ENCODE data around the gene HIVEP3. TPM values are rescaled to one million over a fixed set of nuclear protein-coding genes. Genes with fewer than 3 reads are reported as not detected.

HIVEP3 gene
- total and polyA plus RNA-seq, 11 donors: 3.2 to 11.9 (median 5.0) TPM

DNA sequence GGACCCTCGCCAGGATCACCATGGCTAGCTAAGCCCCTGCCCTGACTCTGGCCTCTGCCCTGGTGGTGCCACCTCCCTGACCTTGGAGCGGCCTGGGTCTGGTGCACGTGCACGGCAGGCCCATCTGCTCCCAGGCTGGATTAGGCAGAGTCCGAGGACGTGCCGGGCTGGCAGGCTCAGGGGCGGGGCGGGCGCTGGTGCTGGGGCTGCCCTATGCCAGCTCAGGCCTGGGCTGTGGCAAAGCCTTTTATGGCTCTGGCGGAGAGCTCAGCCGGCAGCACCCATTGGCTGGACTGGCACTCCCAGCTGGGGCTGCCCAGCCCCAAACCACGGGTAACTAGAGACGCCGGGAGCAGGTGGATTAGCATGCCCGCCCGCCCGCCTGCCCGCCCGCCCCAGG, 417.1 kb downstream of the HIVEP3 start:
- peak in 3 of 4 donors; percentile 2 to 16 (median 5) for ATAC-seq
- WGBS, 4 donors: 90 to 100% (median 93%) methylated on average over 2 to 20 of the region's 20 CpGs
- H3K4me3 ChIP-seq: no peak overlapping the region
- peaks cover 2 to 72% (median 32%) of the 10 kb centered on the region in 12 donors for H3K4me1 ChIP-seq
- no peaks in the 10 kb centered on the region for H3K9me3 ChIP-seq
- TF ChIP-seq POLR2A (IDR thresholded peaks at IDR 0.05): no peak
- TF ChIP-seq, protein P1, sequence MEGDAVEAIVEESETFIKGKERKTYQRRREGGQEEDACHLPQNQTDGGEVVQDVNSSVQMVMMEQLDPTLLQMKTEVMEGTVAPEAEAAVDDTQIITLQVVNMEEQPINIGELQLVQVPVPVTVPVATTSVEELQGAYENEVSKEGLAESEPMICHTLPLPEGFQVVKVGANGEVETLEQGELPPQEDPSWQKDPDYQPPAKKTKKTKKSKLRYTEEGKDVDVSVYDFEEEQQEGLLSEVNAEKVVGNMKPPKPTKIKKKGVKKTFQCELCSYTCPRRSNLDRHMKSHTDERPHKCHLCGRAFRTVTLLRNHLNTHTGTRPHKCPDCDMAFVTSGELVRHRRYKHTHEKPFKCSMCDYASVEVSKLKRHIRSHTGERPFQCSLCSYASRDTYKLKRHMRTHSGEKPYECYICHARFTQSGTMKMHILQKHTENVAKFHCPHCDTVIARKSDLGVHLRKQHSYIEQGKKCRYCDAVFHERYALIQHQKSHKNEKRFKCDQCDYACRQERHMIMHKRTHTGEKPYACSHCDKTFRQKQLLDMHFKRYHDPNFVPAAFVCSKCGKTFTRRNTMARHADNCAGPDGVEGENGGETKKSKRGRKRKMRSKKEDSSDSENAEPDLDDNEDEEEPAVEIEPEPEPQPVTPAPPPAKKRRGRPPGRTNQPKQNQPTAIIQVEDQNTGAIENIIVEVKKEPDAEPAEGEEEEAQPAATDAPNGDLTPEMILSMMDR (IDR thresholded peaks at IDR 0.05): no peak
- peak in 2 of 5 donors; percentile 53 to 63 for DNase-seq
- H3K27me3 ChIP-seq: no peaks in the 10 kb centered on the region
- intact Hi-C loops (cut with DNase I): no loop called here
- no peaks in the 10 kb centered on the region for H3K36me3 ChIP-seq
- H3K27ac ChIP-seq: peak overlapping the region in 4 of 12 donors; percentile 59 to 96 (median 82)

DNA sequence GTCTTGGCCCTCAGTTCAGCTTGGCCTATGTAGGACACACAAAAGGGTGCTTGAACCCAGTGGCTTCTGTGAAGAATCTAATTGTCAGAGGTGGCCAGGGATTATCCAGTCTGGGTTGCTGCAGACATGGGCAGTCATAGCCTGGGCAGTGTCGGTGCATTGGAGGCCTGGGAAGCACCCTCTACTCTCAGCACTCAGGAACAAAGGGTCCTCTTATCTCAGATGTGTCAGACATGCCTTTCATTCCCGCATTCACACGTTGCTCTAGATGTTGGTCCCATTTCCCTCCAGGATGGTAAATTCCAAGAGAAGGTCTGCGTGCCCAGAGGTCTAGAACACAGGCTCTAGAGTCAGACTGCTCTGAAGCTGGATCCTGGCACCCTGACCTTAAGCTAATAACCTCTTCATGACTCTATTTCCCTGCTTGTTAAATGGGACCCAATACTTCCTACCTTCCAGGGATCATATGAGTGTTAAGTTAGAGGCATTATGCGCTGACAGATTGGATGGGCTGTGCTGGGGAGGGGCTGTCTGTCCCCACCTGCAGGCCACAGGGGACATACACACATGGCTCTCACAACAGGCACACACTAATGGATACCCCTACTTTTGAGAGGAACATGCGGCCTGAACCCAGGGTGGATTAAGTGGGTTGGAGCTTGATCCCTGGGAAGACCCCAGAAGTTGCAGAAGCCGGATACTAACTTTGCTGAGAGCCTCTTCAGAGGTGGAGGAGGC, 417.8 kb downstream of the HIVEP3 start:
- H3K36me3 ChIP-seq: no peaks in the 10 kb centered on the region
- peaks cover 4 to 78% (median 36%) of the 10 kb centered on the region in 12 donors for H3K4me1 ChIP-seq
- H3K9me3 ChIP-seq: no peaks in the 10 kb centered on the region
- intact Hi-C loops (cut with DNase I): no loop called here
- TF ChIP-seq, protein P1 (IDR thresholded peaks at IDR 0.05): no peak
- TF ChIP-seq POLR2A (IDR thresholded peaks at IDR 0.05): no peak
- peaks cover 0 to 4% (median 0%) of the 10 kb centered on the region in 9 donors for H3K27me3 ChIP-seq
- WGBS, 4 donors: 75 to 88% (median 81%) methylated on average over 7 of the region's 7 CpGs
- DNase-seq: no peak
- H3K4me3 ChIP-seq: no peak overlapping the region
- peak overlapping the region in 9 of 12 donors; percentile 8 to 96 (median 59) for H3K27ac ChIP-seq
- no peak for ATAC-seq

GRCh38 chr1:41500378-41500777, 418.3 kb downstream of the HIVEP3 start:
- TF ChIP-seq, protein P1 (IDR thresholded peaks at IDR 0.05): no peak
- no peak for TF ChIP-seq POLR2A (IDR thresholded peaks at IDR 0.05)

GRCh38 chr1:41499591-41499990, 419.1 kb downstream of the HIVEP3 start:
- peaks cover 4 to 87% (median 40%) of the 10 kb centered on the region in 12 donors for H3K4me1 ChIP-seq
- intact Hi-C loops (cut with DNase I): loop anchor here in 1 of 10 donors (5.0 kb wide), 1 partner anchor 67 kb away; no protein-coding TSS in a partner anchor

More at GRCh38 chr1:41500378-41500777, 418.3 kb downstream of the HIVEP3 start:
- Histone ChIP-seq H3K27ac (peak overlapping the region in 10 of 12 donors; percentile 8 to 96 (median 60)), H3K27me3 (peaks cover 0 to 10% (median 0%) of the 10 kb centered on the region in 9 donors), H3K9me3 (no peaks in the 10 kb centered on the region), H3K36me3 (no peaks in the 10 kb centered on the region), H3K4me1 (peaks cover 4 to 83% (median 40%) of the 10 kb centered on the region in 12 donors), H3K4me3 (no peak overlapping the region)
- DNase-seq: peak in 4 of 5 donors; percentile 59 to 83 (median 71)
- WGBS, 4 donors: 48 to 66% (median 54%) methylated on average over 10 of the region's 10 CpGs
- intact Hi-C loops (cut with DNase I): no loop called here
- peak in 3 of 4 donors; percentile 33 to 57 (median 49) for ATAC-seq

More at GRCh38 chr1:41499591-41499990, 419.1 kb downstream of the HIVEP3 start:
- ATAC-seq (no peak), DNase-seq (peak in 2 of 5 donors; percentile 33 to 66)
- Histone ChIP-seq H3K27ac (peak overlapping the region in 8 of 12 donors; percentile 13 to 96 (median 74)), H3K36me3 (no peaks in the 10 kb centered on the region), H3K27me3 (peaks cover 0 to 11% (median 0%) of the 10 kb centered on the region in 9 donors), H3K9me3 (no peaks in the 10 kb centered on the region), H3K4me3 (no peak overlapping the region)
- WGBS, 4 donors: 51 to 61% (median 59%) methylated on average over 2 of the region's 2 CpGs
- no peak for TF ChIP-seq POLR2A (IDR thresholded peaks at IDR 0.05)
- TF ChIP-seq, protein P1 (IDR thresholded peaks at IDR 0.05): no peak

All from heart left ventricle (tissue), 16 donors.